ENCODE data around the gene TENM4. TPM values are rescaled to one million over a fixed set of nuclear protein-coding genes. Genes with fewer than 3 reads are reported as not detected.

Gene TENM4
- total and polyA plus RNA-seq, 2 of the 8 experiments (the other 6 are each of a cell fraction or from before 2014, with no cell fraction given): 3.5 to 7.2 TPM

DNA sequence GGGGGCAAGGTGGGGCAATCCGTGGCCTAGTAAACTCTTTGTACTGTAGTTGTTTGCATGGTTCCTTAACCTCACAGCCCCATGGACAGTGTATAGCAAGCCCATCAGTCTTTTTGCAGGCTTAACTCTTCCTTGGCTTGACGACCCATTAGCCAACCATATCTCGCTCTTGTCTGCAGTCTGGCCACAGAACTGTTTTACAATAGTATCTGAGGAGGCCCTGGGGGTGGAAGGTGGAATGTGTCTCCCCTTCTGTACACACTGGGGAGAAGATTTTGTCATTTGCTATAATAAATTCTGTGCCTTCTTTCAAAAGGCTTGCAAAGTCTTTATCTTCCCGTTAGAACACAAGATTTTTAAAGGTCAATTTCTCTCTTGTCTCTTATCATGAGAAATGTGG is 675.9 kb downstream of the TENM4 start:
- no peaks in the 10 kb centered on the region for H3K4me1 ChIP-seq (replicated peaks in 1 of 4; ENCODE audit: control insufficient read depth in 3 of 4, insufficient read depth in 4 of 4, low read length in 3 of 4)
- no peak overlapping the region for H2BK20ac ChIP-seq (ENCODE audit: low read length)
- H3K56ac ChIP-seq (replicated peaks; ENCODE audit: insufficient read length, low read depth, low read length): no peak overlapping the region
- H3K4me2 ChIP-seq (ENCODE audit: insufficient read depth in 1 of 2, low read depth in 2 of 2, low read length in 2 of 2): no peak overlapping the region
- no peak overlapping the region for H3K14ac ChIP-seq (ENCODE audit: insufficient read length)
- no peak overlapping the region for H4K5ac ChIP-seq (ENCODE audit: insufficient read length, low read depth, low read length)
- no peaks in the 10 kb centered on the region for H3K9me3 ChIP-seq (ENCODE audit: insufficient read depth in 2 of 2, low read depth in 1 of 2, low read length in 1 of 2)
- H2AK5ac ChIP-seq (ENCODE audit: low read depth, low read length): no peak overlapping the region
- no peaks in the 10 kb centered on the region for H4K20me1 ChIP-seq (replicated peaks in 1 of 2; ENCODE audit: control insufficient read depth in 1 of 2, insufficient read depth in 2 of 2, low read length in 2 of 2)
- H3K23me2 ChIP-seq (ENCODE audit: low read depth, low read length): no peaks in the 10 kb centered on the region; the same call in 1 of the 2 replicates
- no peak overlapping the region for H2BK15ac ChIP-seq (ENCODE audit: low read length)
- no peaks in the 10 kb centered on the region for H3K79me2 ChIP-seq (ENCODE audit: control insufficient read depth in 1 of 2, insufficient read depth in 2 of 2, low read length in 2 of 2)
- ChIA-PET CTCF (ENCODE audit: partially characterized antibody) (interaction anchor here (0.7 to 2.0 kb wide), 4 partner anchors 12 to 119 kb away, joined by 3 to 9 read pairs (median 4); no protein-coding TSS in a partner anchor), POLR2A (ENCODE audit: partially characterized antibody) (no interaction called here)
- DNase-seq (ENCODE audit: low read depth in 1 of 2, low spot score in 2 of 2) (no peak), FAIRE-seq (no peak)
- no peak overlapping the region for H3K18ac ChIP-seq (ENCODE audit: extremely low read depth, low read length)
- no peak overlapping the region for H2AFZ ChIP-seq (ENCODE audit: low read length)
- H3K4ac ChIP-seq (replicated peaks; ENCODE audit: insufficient read length, low read depth, low read length): no peak overlapping the region
- no peak overlapping the region for H3K23ac ChIP-seq (ENCODE audit: insufficient read length)
- no peak overlapping the region for H4K91ac ChIP-seq (replicated peaks; ENCODE audit: insufficient read length, low read length)
- H2BK120ac ChIP-seq (replicated peaks; ENCODE audit: low read depth, low read length): no peak overlapping the region
- no peaks in the 10 kb centered on the region for H3K36me3 ChIP-seq (ENCODE audit: control insufficient read depth in 2 of 4, insufficient read depth in 4 of 4, low read length in 3 of 4)
- no peak for TF ChIP-seq KDM4A (IDR thresholded peaks at IDR 0.05; ENCODE audit: low read depth, low read length, severe bottlenecking)
- no peak for TF ChIP-seq SIX5 (IDR thresholded peaks at IDR 0.05; ENCODE audit: low read depth, low read length)
- TF ChIP-seq BRCA1 (IDR thresholded peaks at IDR 0.05; ENCODE audit: low read depth, low read length): no peak
- no peak for TF ChIP-seq PHF8 (conservative IDR thresholded peaks at IDR 0.05; ENCODE audit: low read depth, low read length)
- TF ChIP-seq NRF1 (IDR thresholded peaks at IDR 0.05; ENCODE audit: low read depth, low read length): no peak
- no peak for TF ChIP-seq EGR1 (IDR thresholded peaks at IDR 0.05; ENCODE audit: borderline replicate concordance, low read depth, low read length)
- no peak for TF ChIP-seq SIRT6 (IDR thresholded peaks at IDR 0.05; ENCODE audit: low read length)
- no peak for TF ChIP-seq RAD21 (IDR thresholded peaks at IDR 0.05 in 1 of 2, conservative IDR thresholded peaks at IDR 0.05 in 1 of 2; ENCODE audit: low read depth in 2 of 2, low read length in 2 of 2)
- no peak for TF ChIP-seq POLR2AphosphoS5 (IDR thresholded peaks at IDR 0.05; ENCODE audit: low read depth, low read length)
- TF ChIP-seq CBX5 (IDR thresholded peaks at IDR 0.05; ENCODE audit: low read depth, low read length): no peak
- WGBS, 2 experiments (ENCODE audit: extremely low coverage in 1 of 2, insufficient coverage in 1 of 2, insufficient read length in 1 of 2, insufficient replicate concordance in 2 of 2, low coverage in 1 of 2, low lambda C conversion rate in 2 of 2, missing lambda C conversion rate in 1 of 2): 87% methylated on average over 3 of the region's 4 CpGs; no CpG with 5 or more reads in 1 of the 2 experiments
- H3K79me1 ChIP-seq (ENCODE audit: low read depth, low read length): no peaks in the 10 kb centered on the region
- H4K8ac ChIP-seq (ENCODE audit: extremely low read depth, insufficient read depth, low read length): no peak overlapping the region
- no peaks in the 10 kb centered on the region for H3K27me3 ChIP-seq (replicated peaks in 1 of 4; ENCODE audit: control insufficient read depth in 3 of 4, extremely low read depth in 1 of 4, insufficient read depth in 3 of 4, low read length in 3 of 4)
- H3K9ac ChIP-seq (replicated peaks in 1 of 4; ENCODE audit: extremely low read depth in 1 of 4, low read depth in 3 of 4, low read length in 3 of 4): no peak overlapping the region
- no peak overlapping the region for H2BK5ac ChIP-seq (ENCODE audit: low read depth, low read length)
- no peak overlapping the region for H3K4me3 ChIP-seq (ENCODE audit: extremely low read depth in 1 of 4, insufficient read depth in 2 of 4, low read depth in 3 of 4, low read length in 4 of 4)
- H2BK12ac ChIP-seq (ENCODE audit: low read depth, low read length): no peak overlapping the region
- H3K27ac ChIP-seq (ENCODE audit: low read depth, low read length): no peak overlapping the region
